K562 (cell line): Measurements from ENCODE around the gene ZNF80. TPM values are rescaled to one million over a fixed set of nuclear protein-coding genes. Genes with fewer than 3 reads are reported as not detected.

ENCODE experiments used
- ATAC-seq: fragments of 200-7000 bp; cut with Tn5 transposase; 3 replicates; pipeline ENCODE4 v1.9.1; 2020; ENCODE audit warnings: moderate library complexity
- BruUV-seq: library from RNA; stranded (reverse); fragments of 400-500 nt; replicated peaks from 2 replicates; lab custom pipeline; 2021; lab: Mats Ljungman, UMichigan
- CTCF ChIA-PET: fragments of 300-600 bp; formaldehyde crosslinking; extraction: SDS; loops from one replicate; lab custom pipeline; 2021; ENCODE audit warnings: low intra/inter-chr PET ratio; lab: Yijun Ruan, JAX
- POLR2A ChIA-PET: fragments of 300-600, 350-650 bp; sonication (Branson Sonifier 250); formaldehyde crosslinking; extraction: SDS; loops from one replicate; lab custom pipeline; 2021; ENCODE audit warnings: antibody characterized with exemption, inconsistent platforms; lab: Yijun Ruan, JAX
- DNase-seq, 4 experiments: peaks; one replicate each; pipeline versions ENCODE4 v3.0.0 to v3.0.0-alpha.2; 2011 to 2018; ENCODE audit warnings: low spot score in 3 of 4, mixed read lengths in 3 of 4; ENCODE audit errors: extremely low read depth in 1 of 4
- FAIRE-seq: peaks from 2 replicates; lab custom pipeline; 2011; peaks lifted over from hg19 to GRCh38; lab: Jason Lieb, UNC
- H2AFZ ChIP-seq: 2 replicates; pipeline ENCODE4 v1.6.0; 2011; ENCODE audit warnings: low read depth, low read length, control low read depth, inconsistent platforms
- H3K27ac ChIP-seq: fragments of 200-600 bp; 3 replicates; pipeline ENCODE4 v1.8.0; 2011; ENCODE audit warnings: low read depth, mild to moderate bottlenecking, control low read depth, inconsistent platforms, low read length, moderate library complexity, mixed read lengths; ENCODE audit errors: extremely low read depth
- H3K27me3 ChIP-seq, 2 experiments: fragments of 300-600 bp in 1 of 2; 2 replicates in 1 of 2; 3 replicates in 1 of 2; pipeline versions ENCODE4 v1.6.0 to v1.8.0; 2011; ENCODE audit warnings: inconsistent platforms in 2 of 2, low read length in 2 of 2, mild to moderate bottlenecking in 1 of 2, mixed read lengths in 1 of 2, moderate library complexity in 1 of 2; ENCODE audit not compliant: control insufficient read depth in 2 of 2, insufficient read depth in 2 of 2
- H3K36me3 ChIP-seq: fragments of 300-600 bp; 3 replicates; pipeline ENCODE4 v1.8.0; 2011; ENCODE audit warnings: mild to moderate bottlenecking, low read length, inconsistent platforms; ENCODE audit not compliant: control insufficient read depth, insufficient read depth
- H3K4me1 ChIP-seq, 2 experiments: fragments of 200-600 bp in 1 of 2; replicated peaks in 1 of 2; 2 replicates in 1 of 2; 3 replicates in 1 of 2; pipeline versions ENCODE4 v1.5.1 to v1.8.0; 2011; ENCODE audit warnings: inconsistent platforms in 2 of 2, low read length in 2 of 2, mild to moderate bottlenecking in 1 of 2, mixed read lengths in 1 of 2, moderate library complexity in 1 of 2; ENCODE audit not compliant: control insufficient read depth in 2 of 2, insufficient read depth in 2 of 2
- H3K4me2 ChIP-seq: 2 replicates; pipeline ENCODE4 v1.6.1; 2011; ENCODE audit warnings: low read length, control low read depth, inconsistent platforms, mixed read lengths; ENCODE audit not compliant: insufficient read depth
- H3K4me3 ChIP-seq: fragments of 200-600 bp; sonication (generic), shearing (Covaris generic); 2 replicates; pipeline ENCODE4 v1.5.1; 2016; ENCODE audit warnings: control low read depth, inconsistent platforms
- H3K79me2 ChIP-seq: fragments of 200-600 bp; 3 replicates; pipeline ENCODE4 v1.8.0; 2011; ENCODE audit warnings: low read length, inconsistent platforms; ENCODE audit not compliant: control insufficient read depth, insufficient read depth
- H3K9ac ChIP-seq, 2 experiments: 2 replicates each; pipeline versions ENCODE4 v1.6.0 to v1.6.1; 2011; ENCODE audit warnings: low read depth in 2 of 2, low read length in 2 of 2, control low read depth in 1 of 2, inconsistent platforms in 1 of 2, mild to moderate bottlenecking in 1 of 2, mixed read lengths in 1 of 2; ENCODE audit not compliant: insufficient read depth in 1 of 2
- H3K9me1 ChIP-seq: one replicate; pipeline ENCODE4 v1.6.0; 2011; ENCODE audit warnings: inconsistent platforms, mild to moderate bottlenecking, low read length, moderate library complexity; ENCODE audit not compliant: control insufficient read depth, insufficient read depth
- H3K9me3 ChIP-seq: replicated peaks from 2 replicates; pipeline ENCODE4 v1.5.1; 2011; ENCODE audit warnings: low read depth, low read length, inconsistent platforms; ENCODE audit not compliant: control insufficient read depth, insufficient read depth
- H4K20me1 ChIP-seq: replicated peaks from 2 replicates; pipeline ENCODE4 v1.6.1; 2011; ENCODE audit warnings: low read length, inconsistent platforms, mixed read lengths; ENCODE audit not compliant: control insufficient read depth, insufficient read depth
- CBX5 ChIP-seq: IDR thresholded peaks from 2 replicates; pipeline ENCODE4 v1.6.1; 2014; ENCODE audit warnings: low read depth, borderline replicate concordance
- GATAD2A ChIP-seq: fragments of 450-650 bp; IDR thresholded peaks from 2 replicates; pipeline ENCODE4 v1.6.1; 2017
- HDAC3 ChIP-seq: fragments of 450-650 bp; IDR thresholded peaks from 2 replicates; pipeline ENCODE4 v1.6.1; 2018; ENCODE audit warnings: borderline replicate concordance, mild to moderate bottlenecking, moderate library complexity; ENCODE audit not compliant: partially characterized antibody
- LCOR ChIP-seq: sonication (generic); formaldehyde crosslinking; IDR thresholded peaks from 2 replicates; pipeline ENCODE4 v1.8.0; 2022; ENCODE audit warnings: mild to moderate bottlenecking, missing genetic modification reagents
- MAFF ChIP-seq: IDR thresholded peaks from 2 replicates; pipeline ENCODE4 v1.6.1; 2012; ENCODE audit warnings: low read length, improper control_type of control experiment
- SRF ChIP-seq, 2 experiments: fragments of 250-450, 450-650 bp in 1 of 2; sonication (Bioruptor Pico) in 1 of 2; sonication (generic) in 1 of 2; formaldehyde crosslinking; IDR thresholded peaks; 2 replicates each; pipeline versions ENCODE4 v1.5.0 to v1.5.1; 2020 to 2022; ENCODE audit warnings: mild to moderate bottlenecking in 1 of 2, missing genetic modification reagents in 1 of 2
- U2AF1 ChIP-seq: fragments of 200-400 bp; formaldehyde crosslinking; optimal IDR thresholded peaks from 2 replicates; pipeline ENCODE3; 2017; ENCODE audit warnings: mild to moderate bottlenecking, low read depth, low read length, moderate library complexity
- WGBS: fragments of 100-300 bp; shearing (Covaris generic); methylation state at CpG from one replicate; pipeline ENCODE4 v1.1.6; 2016; ENCODE audit warnings: low coverage, mixed read lengths; ENCODE audit not compliant: insufficient coverage; ENCODE audit errors: missing lambda C conversion rate; 5-methylcytosine and 5-hydroxymethylcytosine counted together
- in situ Hi-C: fragments of 300-500 bp; cut with MboI; formaldehyde crosslinking; loops from 4 replicates; pipeline ENCODE4 v1.15.0; 2018; ENCODE audit warnings: inconsistent platforms, mixed read lengths
- intact Hi-C: fragments of 100-400 bp; cut with micrococcal nuclease; formaldehyde crosslinking; loops from 2 replicates; pipeline ENCODE4 v1.14.2; 2022
- polyA plus RNA-seq, 8 experiments: library from polyadenylated mRNA; depleted of rRNA in 4 of 8; stranded (reverse) in 5 of 8; unstranded in 3 of 8; fragments of >200 nt; fragmentation: Nextera tagmentation in 2 of 8; fragmentation: Illumina TruSeq in 1 of 8; extraction: Ambion mirVana in 2 of 8; extraction: Trizol in 1 of 8; gene quantifications; 2 replicates each; pipeline versions ENCODE4 v1.2.1 to v1.2.3, GENCODE V29; 2011 to 2014; ENCODE audit warnings: inconsistent platforms in 1 of 8, missing spikeins in 1 of 8
- total RNA-seq, 7 experiments: library from RNA; depleted of rRNA in 6 of 7; stranded (reverse); fragments of >200 nt in 6 of 7; fragmentation: Illumina TruSeq in 2 of 7; extraction: Trizol in 2 of 7; gene quantifications; 2 replicates each; pipeline versions ENCODE4 v1.2.1 to v1.2.3, GENCODE V29; 2011 to 2021; ENCODE audit warnings: low replicate concordance in 1 of 7
- TF ChIP-seq, protein P1 (sequence below): fragments of 250-450 bp; sonication (Bioruptor Pico); IDR thresholded peaks from 2 replicates; pipeline ENCODE4 v1.8.0; 2021; ENCODE audit warnings: moderate library complexity, mild to moderate bottlenecking, inconsistent platforms
- TF ChIP-seq, protein P2 (sequence below): sonication (generic); formaldehyde crosslinking; IDR thresholded peaks from 2 replicates; pipeline ENCODE4 v1.8.0; 2022; ENCODE audit warnings: missing genetic modification reagents, mild to moderate bottlenecking, moderate library complexity, borderline replicate concordance

Gene ZNF80
- total and polyA plus RNA-seq, 9 of the 15 experiments (the other 6 are each of a cell fraction or from before 2014, with no cell fraction given) = 0.01 to 0.07 (median 0.04) TPM; not detected in 3

DNA sequence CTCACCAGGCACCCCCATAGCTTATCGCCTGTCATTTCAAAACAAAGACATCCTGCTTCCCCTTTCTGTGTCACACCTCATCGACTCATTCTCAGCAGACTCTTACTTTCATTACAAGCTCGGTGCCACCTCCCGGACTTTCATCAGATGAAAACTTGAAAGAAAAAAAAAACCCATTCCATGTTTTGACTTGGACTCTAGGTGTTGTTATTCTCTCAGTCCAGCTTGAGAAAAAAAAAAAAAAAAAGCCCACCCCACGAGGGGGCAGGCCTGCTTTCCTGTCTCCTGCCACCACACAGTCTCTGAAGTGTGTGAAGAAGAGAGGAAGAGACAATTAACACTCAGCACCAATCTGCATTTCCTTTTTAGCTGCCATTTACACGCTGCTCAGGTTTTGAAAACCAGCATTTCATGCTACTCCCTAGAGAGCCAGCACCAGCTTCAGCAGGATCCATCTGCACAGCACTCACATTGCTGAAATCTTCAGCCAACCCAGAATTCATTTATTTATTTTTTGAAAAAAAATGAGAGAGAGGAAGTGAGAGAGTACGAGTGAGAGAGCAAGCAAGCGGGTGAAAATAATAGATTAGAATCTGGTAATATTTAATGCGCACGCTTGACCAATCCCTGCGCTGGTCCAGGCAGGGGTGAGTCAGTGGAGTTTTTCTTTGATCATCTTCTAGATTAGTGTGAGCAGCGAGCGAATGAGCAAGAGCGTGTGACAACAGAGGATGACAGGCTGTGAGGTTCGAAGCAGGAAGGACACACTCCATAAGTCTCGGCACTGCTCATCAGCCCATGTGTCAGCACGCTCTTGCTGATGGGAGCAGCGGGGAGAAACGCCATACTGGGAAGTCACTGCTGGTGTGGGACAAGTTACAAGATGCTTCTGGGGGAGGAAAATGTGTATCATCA is 23.5 kb downstream of the ZNF80 start (continued):
- TF ChIP-seq LCOR (CRISPR knock-in tag) (no peak), HDAC3 (no peak), U2AF1 (no peak), CBX5 (no peak)
- TF ChIP-seq, protein P1, sequence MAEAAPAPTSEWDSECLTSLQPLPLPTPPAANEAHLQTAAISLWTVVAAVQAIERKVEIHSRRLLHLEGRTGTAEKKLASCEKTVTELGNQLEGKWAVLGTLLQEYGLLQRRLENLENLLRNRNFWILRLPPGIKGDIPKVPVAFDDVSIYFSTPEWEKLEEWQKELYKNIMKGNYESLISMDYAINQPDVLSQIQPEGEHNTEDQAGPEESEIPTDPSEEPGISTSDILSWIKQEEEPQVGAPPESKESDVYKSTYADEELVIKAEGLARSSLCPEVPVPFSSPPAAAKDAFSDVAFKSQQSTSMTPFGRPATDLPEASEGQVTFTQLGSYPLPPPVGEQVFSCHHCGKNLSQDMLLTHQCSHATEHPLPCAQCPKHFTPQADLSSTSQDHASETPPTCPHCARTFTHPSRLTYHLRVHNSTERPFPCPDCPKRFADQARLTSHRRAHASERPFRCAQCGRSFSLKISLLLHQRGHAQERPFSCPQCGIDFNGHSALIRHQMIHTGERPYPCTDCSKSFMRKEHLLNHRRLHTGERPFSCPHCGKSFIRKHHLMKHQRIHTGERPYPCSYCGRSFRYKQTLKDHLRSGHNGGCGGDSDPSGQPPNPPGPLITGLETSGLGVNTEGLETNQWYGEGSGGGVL (CRISPR knock-in tag) = no peak
- TF ChIP-seq, all 486 proteins: peak for 3

DNA sequence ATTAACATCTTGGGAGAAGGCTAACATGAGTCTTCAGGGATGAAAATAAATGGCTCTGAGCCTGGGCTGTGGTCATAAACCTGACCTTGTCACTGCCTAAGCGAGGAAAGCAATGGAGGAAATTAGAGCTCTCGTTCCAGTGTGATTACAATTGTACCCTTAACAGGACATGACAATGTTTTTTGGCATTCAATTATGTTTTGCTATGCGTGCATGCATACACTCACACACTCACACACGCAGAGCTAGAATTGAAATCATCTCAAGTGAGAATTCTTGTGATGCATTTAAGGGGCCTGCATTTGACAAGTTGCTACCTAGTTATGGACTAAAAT is 24.1 kb downstream of the ZNF80 start:
- Histone ChIP-seq H3K4me2 (no peak overlapping the region), H4K20me1 (no peaks in the 10 kb centered on the region), H3K27ac (no peak overlapping the region), H3K4me3 (no peak overlapping the region), H3K9me3 (no peaks in the 10 kb centered on the region), H3K9me1 (no peaks in the 10 kb centered on the region), H3K79me2 (no peaks in the 10 kb centered on the region), H3K9ac (no peak overlapping the region), H3K36me3 (no peaks in the 10 kb centered on the region), H3K27me3 (no peaks in the 10 kb centered on the region), H2AFZ (no peak overlapping the region), H3K4me1 (no peaks in the 10 kb centered on the region; a peak in 2 of 5 replicates)
- FAIRE-seq (no peak), ATAC-seq (no peak), DNase-seq (no peak)
- ChIA-PET CTCF (no interaction called here), POLR2A (no interaction called here)
- 6% methylated on average over 4 of the region's 4 CpGs for WGBS
- no TSS peak for BruUV-seq
- in situ Hi-C loops = no loop called here
- intact Hi-C loops = no loop called here
- no peak for TF ChIP-seq MAFF
- no peak for TF ChIP-seq SRF (CRISPR knock-in tag; IDR thresholded peaks at IDR 0.05)
- no peak for TF ChIP-seq GATAD2A
- TF ChIP-seq, protein P2, sequence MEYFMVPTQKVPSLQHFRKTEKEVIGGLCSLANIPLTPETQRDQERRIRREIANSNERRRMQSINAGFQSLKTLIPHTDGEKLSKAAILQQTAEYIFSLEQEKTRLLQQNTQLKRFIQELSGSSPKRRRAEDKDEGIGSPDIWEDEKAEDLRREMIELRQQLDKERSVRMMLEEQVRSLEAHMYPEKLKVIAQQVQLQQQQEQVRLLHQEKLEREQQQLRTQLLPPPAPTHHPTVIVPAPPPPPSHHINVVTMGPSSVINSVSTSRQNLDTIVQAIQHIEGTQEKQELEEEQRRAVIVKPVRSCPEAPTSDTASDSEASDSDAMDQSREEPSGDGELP = no peak
